ENCODE data around the gene TPST2.

GRCh38 chr22:26553056-26553752 lies 36.7 kb downstream of the TPST2 start:
- TF ChIP-seq POLR2AphosphoS5 (IDR thresholded peaks at IDR 0.05; ENCODE audit: low read depth, low read length) = no peak
- no peak for TF ChIP-seq SIN3A (IDR thresholded peaks at IDR 0.05; ENCODE audit: borderline replicate concordance, insufficient read depth, low read length)
- TF ChIP-seq TAF1 (IDR thresholded peaks at IDR 0.05; ENCODE audit: borderline replicate concordance, insufficient read depth, low read length) = no peak

Data from PFSK-1 (cell line).